ENCODE data around the gene ANTKMT. TPM values are rescaled to one million over a fixed set of nuclear protein-coding genes. Genes with fewer than 3 reads are reported as not detected.
A peak's percentile ranks its signal among the peaks of the same experiment; 100 is the strongest.

ANTKMT gene
- total and polyA plus RNA-seq, 2 donors = 7.9 to 29.3 TPM

GRCh38 chr16:678209-678857, 42.6 kb upstream of the ANTKMT start:
- peaks cover 2% of the 10 kb centered on the region for H3K36me3 ChIP-seq (ENCODE audit: insufficient read depth)
- no peak overlapping the region for H3K27ac ChIP-seq (ENCODE audit: low read depth)
- 83% methylated on average over 21 of the region's 21 CpGs for WGBS
- H3K4me1 ChIP-seq (ENCODE audit: insufficient read depth) = peaks cover under 1% of the 10 kb centered on the region
- DNase-seq (ENCODE audit: extremely low spot score) = no peak
- H3K4me3 ChIP-seq (ENCODE audit: low read depth, low read length) = no peak overlapping the region

GRCh38 chr16:678858-679813, 41.8 kb upstream of the ANTKMT start:
- peak overlapping the region; percentile 28 for H3K4me3 ChIP-seq (ENCODE audit: low read depth, low read length)
- peaks cover 2% of the 10 kb centered on the region for H3K4me1 ChIP-seq (ENCODE audit: insufficient read depth)
- H3K27ac ChIP-seq (ENCODE audit: low read depth) = no peak overlapping the region
- H3K36me3 ChIP-seq (ENCODE audit: insufficient read depth) = peaks cover 2% of the 10 kb centered on the region
- no peak for DNase-seq (ENCODE audit: extremely low spot score)
- WGBS = 22% methylated on average over 52 of the region's 52 CpGs

- Histone ChIP-seq H3K36me3 (ENCODE audit: insufficient read depth) (peaks cover 2% of the 10 kb centered on the region), H3K27ac (ENCODE audit: low read depth) (peak within 1 kb of the TSS; percentile 91), H3K4me1 (ENCODE audit: insufficient read depth) (peaks cover 2% of the 10 kb centered on the region), H3K4me3 (ENCODE audit: low read depth, low read length) (peak within 1 kb of the TSS; percentile 82)
- peak; percentile 55 for DNase-seq (ENCODE audit: extremely low spot score)
- 2% methylated on average over 90 of the region's 91 CpGs for WGBS
Measured at GRCh38 chr16:679814-680624, 40.9 kb upstream of the ANTKMT start, which contains the start of gene STUB1. Gene STUB1, plus strand, starts transcription at chr16:680410. Its CDS starts 116 bp downstream, at chr16:680526.

- under 1% methylated on average over 38 of the region's 38 CpGs for WGBS
- peak overlapping the region; percentile 82 for H3K4me3 ChIP-seq (ENCODE audit: low read depth, low read length)
- H3K4me1 ChIP-seq (ENCODE audit: insufficient read depth) = peaks cover 2% of the 10 kb centered on the region
- no peak for DNase-seq (ENCODE audit: extremely low spot score)
- peak overlapping the region; percentile 53 for H3K27ac ChIP-seq (ENCODE audit: low read depth)
- H3K36me3 ChIP-seq (ENCODE audit: insufficient read depth) = peaks cover 2% of the 10 kb centered on the region
Measured at GRCh38 chr16:680625-680945, 40.4 kb upstream of the ANTKMT start.

- WGBS = 44% methylated on average over 44 of the region's 44 CpGs
- peaks cover 2% of the 10 kb centered on the region for H3K4me1 ChIP-seq (ENCODE audit: insufficient read depth)
- H3K36me3 ChIP-seq (ENCODE audit: insufficient read depth) = peaks cover 2% of the 10 kb centered on the region
- peak overlapping the region; percentile 82 for H3K4me3 ChIP-seq (ENCODE audit: low read depth, low read length)
- DNase-seq (ENCODE audit: extremely low spot score) = no peak
- no peak overlapping the region for H3K27ac ChIP-seq (ENCODE audit: low read depth)
Measured at GRCh38 chr16:680967-681745, 39.8 kb upstream of the ANTKMT start.

- Histone ChIP-seq H3K4me1 (ENCODE audit: insufficient read depth) (peaks cover 2% of the 10 kb centered on the region), H3K27ac (ENCODE audit: low read depth) (no peak overlapping the region), H3K36me3 (ENCODE audit: insufficient read depth) (peaks cover 3% of the 10 kb centered on the region), H3K4me3 (ENCODE audit: low read depth, low read length) (no peak overlapping the region)
- DNase-seq (ENCODE audit: extremely low spot score) = no peak
- WGBS = 79% methylated on average over 28 of the region's 28 CpGs
Measured at GRCh38 chr16:681746-682427, 39.1 kb upstream of the ANTKMT start.

- H3K27ac ChIP-seq (ENCODE audit: low read depth) = no peak overlapping the region
- 83% methylated on average over 36 of the region's 36 CpGs for WGBS
- peaks cover 2% of the 10 kb centered on the region for H3K4me1 ChIP-seq (ENCODE audit: insufficient read depth)
- peaks cover 4% of the 10 kb centered on the region for H3K36me3 ChIP-seq (ENCODE audit: insufficient read depth)
- no peak for DNase-seq (ENCODE audit: extremely low spot score)
- no peak overlapping the region for H3K4me3 ChIP-seq (ENCODE audit: low read depth, low read length)
Measured at GRCh38 chr16:682493-683395, 38.2 kb upstream of the ANTKMT start.

- Histone ChIP-seq H3K36me3 (ENCODE audit: insufficient read depth) (peaks cover 4% of the 10 kb centered on the region), H3K4me1 (ENCODE audit: insufficient read depth) (peaks cover 2% of the 10 kb centered on the region)
Measured at GRCh38 chr16:683396-684070, 37.4 kb upstream of the ANTKMT start.

GRCh38 chr16:684071-684794, 36.7 kb upstream of the ANTKMT start, which contains the start of gene JMJD8:
Gene JMJD8, minus strand, starts transcription at chr16:684334. Its CDS starts 15 bp downstream, at chr16:684319.
- Histone ChIP-seq H3K4me1 (ENCODE audit: insufficient read depth) (peaks cover 2% of the 10 kb centered on the region), H3K36me3 (ENCODE audit: insufficient read depth) (peaks cover 4% of the 10 kb centered on the region), H3K4me3 (ENCODE audit: low read depth, low read length) (peak within 1 kb of the TSS; percentile 71), H3K27ac (ENCODE audit: low read depth) (no peak within 1 kb of the TSS)
- WGBS = 2% methylated on average over 91 of the region's 91 CpGs
- peak; percentile 87 for DNase-seq (ENCODE audit: extremely low spot score)

More at GRCh38 chr16:683396-684070, 37.4 kb upstream of the ANTKMT start:
- WGBS = 13% methylated on average over 57 of the region's 57 CpGs
- DNase-seq (ENCODE audit: extremely low spot score) = no peak
- H3K27ac ChIP-seq (ENCODE audit: low read depth) = no peak overlapping the region
- peak overlapping the region; percentile 71 for H3K4me3 ChIP-seq (ENCODE audit: low read depth, low read length)

GRCh38 chr16:684961-685696, 35.8 kb upstream of the ANTKMT start:
- Histone ChIP-seq H3K4me3 (ENCODE audit: low read depth, low read length) (peak overlapping the region; percentile 71), H3K36me3 (ENCODE audit: insufficient read depth) (peaks cover 4% of the 10 kb centered on the region), H3K4me1 (ENCODE audit: insufficient read depth) (peaks cover 2% of the 10 kb centered on the region), H3K27ac (ENCODE audit: low read depth) (no peak overlapping the region)
- WGBS = 94% methylated on average over 61 of the region's 61 CpGs
- DNase-seq (ENCODE audit: extremely low spot score) = no peak
